HG03108 (cell line): ENCODE data around the gene CDS2.
"Not testable (repeated sequence)": the region's sequence is repeated elsewhere in the genome, so short reads cannot be mapped to it uniquely, and the experiment has no call there.

ENCODE experiments used
- ATAC-seq: cut with Tn5 transposase; IDR thresholded peaks from one replicate; pipeline ENCODE4 v1.9.1; 2021; ENCODE audit warnings: moderate library complexity; ENCODE audit not compliant: unreplicated experiment

Gene CDS2

GRCh38 chr20:5126512-5127203 is at the start of gene CDS2:
TSS of gene CDS2 (plus strand) at chr20:5127008. CDS start at chr20:5127093, 85 bp downstream.
- peak; percentile 89 for ATAC-seq

DNA sequence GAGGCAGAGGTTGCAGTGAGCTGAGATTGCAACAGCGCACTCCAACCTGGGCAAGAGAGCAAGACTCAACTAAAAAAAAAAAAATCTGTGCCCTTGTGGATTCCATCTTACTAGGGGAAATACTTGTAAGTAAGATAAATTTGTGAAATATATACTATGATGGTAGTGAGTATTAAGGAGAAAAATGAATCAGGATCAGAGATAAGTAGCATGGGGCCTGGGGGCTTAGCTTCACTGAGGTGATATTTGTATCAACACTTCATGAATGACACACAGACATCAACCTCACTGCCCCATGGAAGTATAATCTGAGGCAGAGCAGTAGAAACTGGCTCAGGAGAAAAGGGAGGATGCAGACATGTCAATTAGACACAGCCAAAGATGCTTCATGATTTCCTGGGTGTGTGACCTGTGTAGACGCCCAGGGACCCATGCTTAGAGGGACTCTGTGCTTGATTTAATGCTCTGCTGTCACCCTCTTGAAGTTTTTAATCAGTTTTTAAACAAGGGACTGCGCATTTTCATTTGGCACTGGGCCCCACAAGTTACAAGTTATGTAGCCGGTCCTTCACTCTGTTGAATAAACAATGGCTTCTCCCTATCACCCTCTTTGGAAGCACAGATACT is 48.9 kb upstream of the CDS2 start:
- ATAC-seq, result no peak

DNA sequence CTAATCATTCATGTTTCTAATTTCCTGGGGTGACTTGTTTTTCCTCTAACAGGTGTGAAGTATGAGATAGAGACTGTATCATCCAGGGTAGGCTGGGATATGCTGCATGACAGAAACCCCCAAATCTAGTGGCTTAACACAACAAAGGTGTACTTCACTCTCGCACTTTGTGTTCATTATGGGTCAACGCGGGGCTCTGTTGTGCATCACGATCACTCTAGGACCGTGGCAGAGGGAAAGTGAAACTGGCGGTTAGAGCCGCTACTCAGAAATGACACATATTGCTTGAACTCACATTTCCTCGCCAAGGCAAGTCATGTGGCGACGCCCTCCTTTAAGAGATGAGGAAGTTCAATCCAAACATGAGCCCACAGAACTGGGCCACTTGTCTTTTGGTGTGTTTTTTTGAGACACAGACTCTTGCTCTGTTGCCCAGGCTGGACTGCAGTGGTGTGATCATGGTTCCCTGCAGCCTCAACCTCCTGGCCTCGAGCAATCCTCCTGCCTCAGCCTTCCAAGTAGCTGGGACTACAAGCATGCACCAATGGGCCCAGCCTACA is 48.3 kb upstream of the CDS2 start:
- ATAC-seq, result peak; percentile 93

DNA sequence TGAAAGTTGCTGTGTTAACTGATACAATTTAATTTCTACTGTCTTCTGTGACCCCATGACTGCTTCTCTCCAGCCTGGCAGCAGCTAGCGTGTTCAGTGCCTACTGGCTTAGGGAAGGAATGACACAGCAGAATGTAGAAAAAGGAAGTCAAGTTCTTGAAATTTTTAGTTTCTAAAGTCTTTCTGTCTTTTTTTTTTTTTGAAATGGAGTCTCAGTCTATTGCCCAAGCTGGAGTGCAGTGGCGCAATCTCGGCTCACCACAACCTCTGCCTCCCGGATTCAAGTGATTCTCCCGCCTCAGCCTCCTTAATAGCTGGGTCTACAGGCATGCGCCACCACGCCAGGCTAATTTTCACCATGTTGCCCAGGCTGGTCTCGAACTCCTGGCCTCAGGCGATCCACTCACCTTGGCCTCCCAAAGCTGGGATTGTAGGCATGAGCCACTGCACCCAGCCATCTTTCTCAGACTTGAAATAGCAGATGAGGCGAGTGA is 46.4 kb upstream of the CDS2 start:
- peak; percentile 53 for ATAC-seq

DNA sequence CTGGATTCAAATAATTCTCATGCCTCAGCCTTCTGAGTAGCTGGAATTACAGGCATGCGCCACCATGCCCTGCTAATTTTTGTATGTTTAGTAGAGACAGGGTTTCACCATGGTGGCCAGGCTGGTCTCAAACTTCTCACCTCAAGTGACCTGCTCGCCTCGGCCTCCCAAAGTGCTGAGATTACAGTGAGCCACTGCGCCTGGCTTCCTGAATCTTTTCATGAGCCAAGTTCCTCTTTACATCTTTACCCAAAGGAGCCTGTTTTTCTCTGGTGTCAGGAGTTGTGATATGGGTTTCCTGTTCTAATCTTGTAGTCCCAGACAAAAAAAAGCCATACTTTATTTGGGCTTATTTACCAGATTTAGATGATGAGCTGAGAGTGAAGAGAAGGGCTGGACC is 41.4 kb upstream of the CDS2 start:
- no peak for ATAC-seq

DNA sequence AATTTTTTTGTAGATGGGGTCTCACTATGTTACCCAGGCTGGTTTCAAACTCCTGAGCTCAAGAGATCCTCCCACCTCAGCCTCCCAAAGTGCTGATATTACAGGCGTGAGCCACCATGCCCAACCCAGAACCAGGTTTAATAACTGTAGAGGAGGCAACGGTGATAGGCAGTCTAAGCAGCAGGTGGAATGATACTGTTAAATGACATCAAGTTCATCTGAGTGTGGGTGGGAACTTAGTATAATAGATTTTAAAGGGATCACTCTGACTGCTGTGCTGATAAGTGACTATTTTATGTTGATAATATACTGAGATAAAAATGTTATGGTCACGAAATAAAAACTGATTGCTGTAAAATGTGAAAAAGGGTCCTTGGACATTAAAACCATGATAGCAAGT is 38.1 kb upstream of the CDS2 start:
- ATAC-seq, result no peak

DNA sequence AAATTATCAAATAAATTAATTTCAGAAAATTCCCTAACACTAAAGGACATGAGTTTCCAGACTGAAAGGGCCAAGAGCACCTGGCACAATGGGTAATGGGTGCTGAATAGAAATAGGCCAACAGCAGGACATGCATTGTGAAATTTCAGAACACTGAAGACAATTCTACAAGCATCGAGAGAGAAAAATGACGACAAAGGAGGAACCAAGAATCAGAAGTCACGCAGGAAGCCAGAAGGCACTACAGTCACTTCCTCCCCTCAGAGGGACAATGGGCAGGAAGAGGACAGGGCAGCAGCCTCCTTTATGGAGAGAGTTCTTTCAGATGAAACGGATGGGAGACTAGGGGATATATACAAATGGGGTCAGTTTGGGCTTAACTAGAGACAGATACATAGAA is 36.6 kb upstream of the CDS2 start:
- no peak for ATAC-seq

GRCh38 chr20:5091902-5092301 is 34.9 kb upstream of the CDS2 start:
- no peak for ATAC-seq

GRCh38 chr20:5092765-5093339 is 34.0 kb upstream of the CDS2 start:
- no peak for ATAC-seq

- ATAC-seq, result no peak
These were observed 31.4 kb upstream of the CDS2 start for GRCh38 chr20:5095454-5095853.

- no peak for ATAC-seq
These were observed 30.9 kb upstream of the CDS2 start for GRCh38 chr20:5095931-5096330.

- ATAC-seq, result no peak
These were observed 30.3 kb upstream of the CDS2 start for GRCh38 chr20:5096463-5096862.

DNA sequence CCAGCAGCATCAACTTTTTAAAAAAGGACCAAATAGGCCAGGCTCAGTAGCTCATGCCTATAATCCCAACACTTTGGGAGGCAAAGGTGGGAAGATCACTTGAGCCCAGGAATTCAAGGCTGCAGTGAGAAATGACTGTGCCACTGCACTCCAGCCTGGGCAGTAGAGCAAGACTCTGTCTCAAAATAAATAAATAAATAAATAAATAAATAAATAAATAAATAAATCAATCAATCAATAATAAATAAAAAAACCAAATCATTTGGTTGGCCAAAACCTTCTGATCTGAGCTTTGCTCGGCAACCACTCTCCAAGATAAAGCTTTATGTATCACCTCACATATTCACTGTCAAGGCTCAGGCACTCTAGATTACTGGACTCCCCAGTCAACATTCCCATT is 27.8 kb upstream of the CDS2 start:
- not testable (repeated sequence) for ATAC-seq

DNA sequence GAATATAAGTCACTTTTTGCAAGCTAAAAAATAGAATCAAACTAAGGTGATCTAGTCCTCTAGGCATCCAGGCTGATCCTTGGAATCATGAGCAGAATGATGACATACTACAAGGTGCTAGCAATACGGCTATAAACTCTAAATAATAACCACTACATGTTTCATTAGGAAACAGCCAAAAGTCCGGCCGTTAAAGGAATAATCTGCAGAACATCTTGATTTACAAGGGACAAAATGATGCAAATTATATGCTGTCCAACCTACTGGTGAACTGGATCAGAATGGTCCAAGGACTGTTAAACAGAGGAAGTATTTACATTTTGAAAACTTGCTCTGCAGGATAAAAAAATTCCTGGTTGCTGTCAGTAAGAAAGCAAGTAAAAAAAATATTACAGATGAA is 26.9 kb upstream of the CDS2 start:
- not testable (repeated sequence) for ATAC-seq

GRCh38 chr20:5100684-5101347 is 26.0 kb upstream of the CDS2 start:
- ATAC-seq, result no peak

DNA sequence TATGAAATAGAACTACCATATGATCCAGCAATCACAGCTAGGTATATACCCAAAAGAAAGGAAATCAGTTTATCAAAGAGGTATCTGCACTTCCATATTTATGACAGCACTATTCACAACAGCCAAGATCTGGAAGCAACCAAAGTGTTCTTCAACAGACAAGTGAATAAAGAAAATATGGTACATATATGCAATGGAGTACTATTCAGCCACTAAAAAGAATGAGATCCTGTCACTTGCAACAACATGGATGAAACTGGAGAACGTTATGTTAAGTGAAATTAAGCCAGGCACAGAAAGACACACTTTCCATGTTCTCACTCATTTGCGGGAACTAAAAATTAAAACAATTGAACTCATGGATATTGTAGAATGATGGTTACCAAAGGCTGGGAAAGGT is 22.3 kb upstream of the CDS2 start:
- ATAC-seq, result no peak

DNA sequence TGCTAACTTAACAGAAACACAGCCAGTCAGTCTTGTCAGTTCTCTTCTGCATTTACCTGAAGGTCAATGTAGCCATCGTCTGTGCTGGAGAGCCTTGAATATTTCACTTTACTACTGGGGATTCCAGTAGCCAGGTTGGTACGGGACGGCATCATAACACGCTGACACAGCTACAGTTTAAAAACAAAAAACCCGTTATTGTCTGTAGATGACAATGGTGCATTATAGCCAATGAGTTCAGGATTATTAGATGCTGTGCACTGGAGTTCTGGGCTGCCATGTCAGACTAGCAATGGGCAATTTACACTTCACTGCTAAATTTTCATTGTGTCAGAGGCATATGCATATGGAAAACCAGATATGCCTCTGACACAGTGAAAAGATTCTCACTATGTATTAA is 17.5 kb upstream of the CDS2 start:
- ATAC-seq, result no peak

DNA sequence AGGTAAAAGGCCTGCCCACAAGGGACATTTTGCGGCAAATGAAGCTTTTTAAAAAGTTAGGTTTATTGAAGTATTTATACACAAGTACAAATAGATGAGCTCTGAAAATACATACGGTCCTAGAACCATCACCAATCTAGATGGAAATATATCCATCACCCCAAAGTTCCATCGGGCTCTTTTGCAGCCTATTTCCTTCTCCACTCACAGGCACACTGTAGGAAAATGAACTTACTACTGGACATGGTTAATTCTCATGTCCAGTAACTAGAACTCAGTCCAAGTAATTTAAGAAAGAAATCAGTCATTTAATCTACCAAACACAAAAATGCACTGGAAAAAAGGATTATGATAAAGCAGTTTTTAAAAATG is 13.2 kb upstream of the CDS2 start:
- no peak for ATAC-seq

- ATAC-seq, result no peak
These were observed 12.4 kb upstream of the CDS2 start for GRCh38 chr20:5114403-5114802.

GRCh38 chr20:5116875-5117274 is 9.9 kb upstream of the CDS2 start:
- ATAC-seq, result no peak
